ENCODE results near the gene SRPK2.

GRCh38 chr7:105268056-105268455 is 120.7 kb downstream of the SRPK2 start:
- no peak for TF ChIP-seq LEF1 (IDR thresholded peaks at IDR 0.05; ENCODE audit: borderline replicate concordance)
- TF ChIP-seq FOXM1 (IDR thresholded peaks at IDR 0.05; ENCODE audit: borderline replicate concordance): no peak
- peak; percentile 43; the same call in 1 of the 2 replicates for TF ChIP-seq PKNOX1 (IDR thresholded peaks at IDR 0.05)
- TF ChIP-seq ARNT (IDR thresholded peaks at IDR 0.05): no peak
- no peak for TF ChIP-seq SP1 (IDR thresholded peaks at IDR 0.05)
- TF ChIP-seq SUZ12 (IDR thresholded peaks at IDR 0.05): no peak
- TF ChIP-seq FOXK2 (IDR thresholded peaks at IDR 0.05): no peak
- no peak for TF ChIP-seq TARDBP (IDR thresholded peaks at IDR 0.05)
- no peak for TF ChIP-seq L3MBTL2 (conservative IDR thresholded peaks at IDR 0.05)
- no peak for TF ChIP-seq HDGF (IDR thresholded peaks at IDR 0.05; ENCODE audit: borderline replicate concordance)
- no peak for TF ChIP-seq CTBP1 (IDR thresholded peaks at IDR 0.05; ENCODE audit: borderline replicate concordance)
- TF ChIP-seq ZNF384 (IDR thresholded peaks at IDR 0.05): no peak
- no peak for TF ChIP-seq ELF4 (IDR thresholded peaks at IDR 0.05)
- no peak for TF ChIP-seq BHLHE40 (IDR thresholded peaks at IDR 0.05; ENCODE audit: borderline replicate concordance)

Data from HEK293T (cell line).